ENCODE measurements around the gene STRA6.

The STRA6 gene

DNA sequence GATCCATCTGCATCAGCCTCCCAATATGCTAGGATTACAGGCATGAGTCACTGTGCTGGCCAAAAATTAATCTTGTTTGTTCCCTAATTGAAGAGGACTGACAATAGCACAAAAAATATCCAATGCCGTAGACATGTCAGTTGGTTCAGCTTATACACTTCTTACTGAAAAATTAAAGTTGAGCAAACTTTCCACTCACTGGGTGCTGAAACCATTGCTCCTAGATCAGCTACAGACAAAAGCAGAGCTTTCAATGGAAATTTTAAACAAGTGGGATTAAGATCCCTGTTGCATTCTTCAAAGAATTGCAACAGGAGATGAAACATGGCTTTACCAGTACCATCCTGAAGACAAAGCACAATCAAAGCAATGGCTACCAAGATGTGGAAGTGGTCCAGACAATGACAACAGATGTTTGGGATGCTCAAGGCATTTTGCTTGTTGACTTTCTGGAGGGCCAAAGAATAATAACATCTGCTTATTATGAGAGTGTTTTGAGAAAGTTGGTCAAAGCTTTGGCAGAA, 56.2 kb downstream of the STRA6 start:
- no peaks in the 10 kb centered on the region for H3K4me1 ChIP-seq (ENCODE audit: insufficient read depth, poor library complexity, severe bottlenecking)
- no peak for DNase-seq (ENCODE audit: low spot score)
- ATAC-seq (ENCODE audit: low read depth) = no peak
- no peaks in the 10 kb centered on the region for H3K36me3 ChIP-seq (ENCODE audit: low read depth)
- H3K9me3 ChIP-seq (ENCODE audit: severe bottlenecking) = no peaks in the 10 kb centered on the region
- H3K4me3 ChIP-seq (ENCODE audit: severe bottlenecking) = no peak overlapping the region
- H3K27me3 ChIP-seq (ENCODE audit: insufficient read depth, poor library complexity, severe bottlenecking) = no peaks in the 10 kb centered on the region
- no peak overlapping the region for H3K27ac ChIP-seq (ENCODE audit: poor library complexity, severe bottlenecking)
- TF ChIP-seq CTCF (IDR thresholded peaks at IDR 0.05; ENCODE audit: poor library complexity, severe bottlenecking) = no peak

- no peak for DNase-seq (ENCODE audit: low spot score)
- no peaks in the 10 kb centered on the region for H3K4me1 ChIP-seq (ENCODE audit: insufficient read depth, poor library complexity, severe bottlenecking)
- peak; percentile 89 for ATAC-seq (ENCODE audit: low read depth)
- no peak overlapping the region for H3K27ac ChIP-seq (ENCODE audit: poor library complexity, severe bottlenecking)
- peak; percentile 22 for TF ChIP-seq CTCF (IDR thresholded peaks at IDR 0.05; ENCODE audit: poor library complexity, severe bottlenecking)
- no peaks in the 10 kb centered on the region for H3K36me3 ChIP-seq (ENCODE audit: low read depth)
- H3K9me3 ChIP-seq (ENCODE audit: severe bottlenecking) = no peaks in the 10 kb centered on the region
- H3K27me3 ChIP-seq (ENCODE audit: insufficient read depth, poor library complexity, severe bottlenecking) = peaks cover 4% of the 10 kb centered on the region
- no peak overlapping the region for H3K4me3 ChIP-seq (ENCODE audit: severe bottlenecking)
These were observed 58.3 kb downstream of the STRA6 start for GRCh38 chr15:74144153-74144775.

DNA sequence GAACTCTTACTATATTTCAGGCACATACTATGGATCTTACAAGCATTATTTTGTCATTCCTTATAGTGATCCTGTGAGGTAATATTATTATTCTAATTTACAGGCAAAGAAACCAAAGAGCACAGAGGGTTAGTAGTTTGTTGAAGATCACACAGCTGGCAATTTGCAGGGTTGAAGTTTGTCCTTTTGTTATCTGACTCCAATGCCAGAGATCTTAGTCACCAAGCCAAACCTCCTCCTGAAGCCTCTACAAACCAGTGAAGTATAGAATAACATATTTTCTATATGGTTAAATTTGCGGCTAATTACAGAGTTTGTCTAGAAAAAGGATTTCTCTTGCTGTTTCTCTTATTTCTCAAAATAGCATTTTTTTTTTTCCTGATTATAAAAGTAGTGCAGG, 61.0 kb downstream of the STRA6 start:
- no peak for DNase-seq (ENCODE audit: low spot score)
- Histone ChIP-seq H3K9me3 (ENCODE audit: severe bottlenecking) (no peaks in the 10 kb centered on the region), H3K36me3 (ENCODE audit: low read depth) (no peaks in the 10 kb centered on the region), H3K27ac (ENCODE audit: poor library complexity, severe bottlenecking) (no peak overlapping the region), H3K4me1 (ENCODE audit: insufficient read depth, poor library complexity, severe bottlenecking) (no peaks in the 10 kb centered on the region), H3K27me3 (ENCODE audit: insufficient read depth, poor library complexity, severe bottlenecking) (peaks cover 14% of the 10 kb centered on the region), H3K4me3 (ENCODE audit: severe bottlenecking) (no peak overlapping the region)
- no peak for ATAC-seq (ENCODE audit: low read depth)
- no peak for TF ChIP-seq CTCF (IDR thresholded peaks at IDR 0.05; ENCODE audit: poor library complexity, severe bottlenecking)

- no peak for ATAC-seq (ENCODE audit: low read depth)
- H3K4me1 ChIP-seq (ENCODE audit: insufficient read depth, poor library complexity, severe bottlenecking) = no peaks in the 10 kb centered on the region
- H3K27me3 ChIP-seq (ENCODE audit: insufficient read depth, poor library complexity, severe bottlenecking) = peaks cover 41% of the 10 kb centered on the region
- H3K36me3 ChIP-seq (ENCODE audit: low read depth) = no peaks in the 10 kb centered on the region
- no peak overlapping the region for H3K4me3 ChIP-seq (ENCODE audit: severe bottlenecking)
- no peak for TF ChIP-seq CTCF (IDR thresholded peaks at IDR 0.05; ENCODE audit: poor library complexity, severe bottlenecking)
- no peak for DNase-seq (ENCODE audit: low spot score)
- H3K27ac ChIP-seq (ENCODE audit: poor library complexity, severe bottlenecking) = no peak overlapping the region
- H3K9me3 ChIP-seq (ENCODE audit: severe bottlenecking) = no peaks in the 10 kb centered on the region
These were observed 63.9 kb downstream of the STRA6 start for GRCh38 chr15:74138642-74139041.

DNA sequence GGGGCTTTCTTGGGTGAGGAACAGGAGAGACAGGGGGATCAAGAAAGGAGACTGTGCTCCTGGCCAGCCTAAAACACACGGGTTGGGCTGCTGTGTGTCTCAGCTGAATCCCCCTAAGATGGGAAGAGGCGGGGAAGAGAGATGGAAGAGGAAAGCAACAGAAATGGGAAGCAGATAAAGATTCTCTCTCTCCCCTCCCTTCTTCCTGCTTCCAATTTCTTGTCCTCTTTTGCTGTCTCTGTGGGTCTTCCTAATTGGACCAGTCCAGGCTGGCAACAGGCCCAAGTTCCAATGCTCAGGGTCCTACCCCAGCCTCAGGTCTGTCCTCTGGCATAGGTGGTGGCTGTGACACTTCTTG, 65.1 kb downstream of the STRA6 start:
- no peaks in the 10 kb centered on the region for H3K36me3 ChIP-seq (ENCODE audit: low read depth)
- no peak overlapping the region for H3K4me3 ChIP-seq (ENCODE audit: severe bottlenecking)
- H3K27me3 ChIP-seq (ENCODE audit: insufficient read depth, poor library complexity, severe bottlenecking) = peaks cover 52% of the 10 kb centered on the region
- H3K9me3 ChIP-seq (ENCODE audit: severe bottlenecking) = no peaks in the 10 kb centered on the region
- DNase-seq (ENCODE audit: low spot score) = no peak
- no peak for ATAC-seq (ENCODE audit: low read depth)
- no peaks in the 10 kb centered on the region for H3K4me1 ChIP-seq (ENCODE audit: insufficient read depth, poor library complexity, severe bottlenecking)
- H3K27ac ChIP-seq (ENCODE audit: poor library complexity, severe bottlenecking) = no peak overlapping the region
- no peak for TF ChIP-seq CTCF (IDR thresholded peaks at IDR 0.05; ENCODE audit: poor library complexity, severe bottlenecking)

Data from RWPE2 (cell line).